ENCODE results near the gene AATF.

GRCh38 chr17:37041932-37042331, 93.2 kb downstream of the AATF start:
- no peak for TF ChIP-seq CTCF (IDR thresholded peaks at IDR 0.05; ENCODE audit: insufficient read depth, low read length)
- no peak for TF ChIP-seq REST (IDR thresholded peaks at IDR 0.05; ENCODE audit: insufficient replicate concordance, low read depth)
- TF ChIP-seq POLR2AphosphoS5 (IDR thresholded peaks at IDR 0.05; ENCODE audit: low read depth), result no peak
- TF ChIP-seq GABPA (IDR thresholded peaks at IDR 0.05; ENCODE audit: low read depth), result no peak

Data from HL-60 (cell line).